MM.1S (cell line): Measurements from ENCODE around the gene HKDC1.

Source experiments
- DNase-seq: peaks from one replicate; pipeline ENCODE4 v3.0.0-alpha.2; 2015
- H2AFZ ChIP-seq: fragments of 300-600 bp; sonication (generic); 2 replicates; pipeline ENCODE4 v1.6.0; 2016; ENCODE audit warnings: antibody characterized with exemption, low read length
- H3F3A ChIP-seq: fragments of 300-600 bp; sonication (generic); 2 replicates; pipeline ENCODE4 v1.6.1; 2016; ENCODE audit warnings: mild to moderate bottlenecking, antibody characterized with exemption, low read length, moderate library complexity, mixed read lengths; ENCODE audit not compliant: insufficient read depth
- H3K27ac ChIP-seq: fragments of 300-600 bp; sonication (generic); 2 replicates; pipeline ENCODE4 v1.5.1; 2016; ENCODE audit warnings: mild to moderate bottlenecking, low read length
- H3K27me3 ChIP-seq: fragments of 300-600 bp; sonication (generic); replicated peaks from 2 replicates; pipeline ENCODE4 v1.6.0; 2016; ENCODE audit warnings: low read length; ENCODE audit not compliant: insufficient read depth
- H3K36me3 ChIP-seq: fragments of 300-600 bp; sonication (generic); replicated peaks from 2 replicates; pipeline ENCODE4 v1.6.1; 2016; ENCODE audit warnings: mild to moderate bottlenecking, low read length, mixed read lengths; ENCODE audit not compliant: insufficient read depth
- H3K4me1 ChIP-seq: fragments of 300-600 bp; sonication (generic); 2 replicates; pipeline ENCODE4 v1.6.1; 2016; ENCODE audit warnings: low read length, mixed read lengths
- H3K4me2 ChIP-seq: fragments of 300-600 bp; sonication (generic); 2 replicates; pipeline ENCODE4 v1.6.0; 2016; ENCODE audit warnings: low read depth, low read length
- H3K4me3 ChIP-seq: fragments of 300-600 bp; sonication (generic); 2 replicates; pipeline ENCODE4 v1.5.1; 2016; ENCODE audit warnings: low read length, mixed read lengths
- H3K79me2 ChIP-seq: fragments of 300-600 bp; sonication (generic); 2 replicates; pipeline ENCODE4 v1.6.1; 2016; ENCODE audit warnings: mixed run types, low read length, mixed read lengths
- H3K9ac ChIP-seq: fragments of 300-600 bp; sonication (generic); 2 replicates; pipeline ENCODE4 v1.6.1; 2016; ENCODE audit warnings: low read length, mixed read lengths
- H3K9me2 ChIP-seq: fragments of 300-600 bp; sonication (generic); replicated peaks from 2 replicates; pipeline ENCODE4 v1.6.1; 2016; ENCODE audit warnings: mild to moderate bottlenecking, low read length, mixed read lengths; ENCODE audit not compliant: insufficient read depth
- H3K9me3 ChIP-seq: fragments of 300-600 bp; sonication (generic); replicated peaks from 2 replicates; pipeline ENCODE4 v1.6.1; 2016; ENCODE audit warnings: mild to moderate bottlenecking, low read length, mixed read lengths; ENCODE audit not compliant: insufficient read depth
- H4K20me1 ChIP-seq: fragments of 300-600 bp; sonication (generic); 2 replicates; pipeline ENCODE4 v1.6.1; 2016; ENCODE audit warnings: mild to moderate bottlenecking, low read length, moderate library complexity, mixed read lengths; ENCODE audit not compliant: insufficient read depth
- CTCF ChIP-seq: fragments of 300-600 bp; sonication (generic); IDR thresholded peaks from 2 replicates; pipeline ENCODE4 v1.5.1; 2016; ENCODE audit warnings: antibody characterized with exemption, low read length, mixed read lengths
- EZH2 ChIP-seq: fragments of 300-600 bp; sonication (generic); optimal IDR thresholded peaks from 2 replicates; pipeline ENCODE3; 2017; ENCODE audit warnings: low read depth, mild to moderate bottlenecking, antibody characterized with exemption, low read length, mixed read lengths
- EZH2phosphoT487 ChIP-seq: fragments of 300-600 bp; sonication (generic); IDR thresholded peaks from 2 replicates; pipeline ENCODE4 v1.6.1; 2018; ENCODE audit warnings: antibody characterized with exemption, low read length

Gene HKDC1

GRCh38 chr10:69270990-69271389, 50.9 kb downstream of the HKDC1 start:
- Histone ChIP-seq H3F3A (no peaks in the 10 kb centered on the region), H3K36me3 (no peaks in the 10 kb centered on the region), H3K9ac (no peak overlapping the region), H2AFZ (no peak overlapping the region), H3K79me2 (no peaks in the 10 kb centered on the region), H3K9me3 (no peaks in the 10 kb centered on the region), H3K27me3 (no peaks in the 10 kb centered on the region), H3K27ac (no peak overlapping the region), H3K4me1 (no peaks in the 10 kb centered on the region), H3K4me2 (no peak overlapping the region), H3K4me3 (no peak overlapping the region), H3K9me2 (no peaks in the 10 kb centered on the region), H4K20me1 (no peaks in the 10 kb centered on the region)
- TF ChIP-seq EZH2 (no peak), EZH2phosphoT487 (no peak), CTCF (no peak)
- DNase-seq: no peak

- Histone ChIP-seq H2AFZ (no peak overlapping the region), H3K4me1 (no peaks in the 10 kb centered on the region), H3K27me3 (no peaks in the 10 kb centered on the region), H3K79me2 (no peaks in the 10 kb centered on the region), H3K4me3 (no peak overlapping the region), H3K4me2 (no peak overlapping the region), H3K9ac (no peak overlapping the region), H3K27ac (no peak overlapping the region), H3K9me2 (no peaks in the 10 kb centered on the region), H3F3A (no peaks in the 10 kb centered on the region), H4K20me1 (no peaks in the 10 kb centered on the region), H3K36me3 (no peaks in the 10 kb centered on the region), H3K9me3 (no peaks in the 10 kb centered on the region)
- TF ChIP-seq CTCF: no peak
- TF ChIP-seq EZH2phosphoT487: no peak
- TF ChIP-seq EZH2: no peak
- DNase-seq: no peak
These were observed 52.5 kb downstream of the HKDC1 start for GRCh38 chr10:69272624-69273023.

GRCh38 chr10:69275444-69275843, 55.3 kb downstream of the HKDC1 start:
- no peaks in the 10 kb centered on the region for H3K9me3 ChIP-seq
- no peak for TF ChIP-seq EZH2phosphoT487
- TF ChIP-seq CTCF: no peak
- no peak for TF ChIP-seq EZH2
- H3K79me2 ChIP-seq: no peaks in the 10 kb centered on the region
- H3K27me3 ChIP-seq: no peaks in the 10 kb centered on the region
- H3K4me3 ChIP-seq: no peak overlapping the region
- H3K4me2 ChIP-seq: no peak overlapping the region
- H3K27ac ChIP-seq: no peak overlapping the region
- H2AFZ ChIP-seq: no peak overlapping the region
- H3K36me3 ChIP-seq: no peaks in the 10 kb centered on the region
- H3K9ac ChIP-seq: no peak overlapping the region
- no peaks in the 10 kb centered on the region for H3F3A ChIP-seq
- H3K9me2 ChIP-seq: no peaks in the 10 kb centered on the region
- H4K20me1 ChIP-seq: no peaks in the 10 kb centered on the region
- no peak for DNase-seq
- no peaks in the 10 kb centered on the region for H3K4me1 ChIP-seq
